Retina (tissue), 1 donor: ENCODE measurements around the gene PYCARD.
"Not testable (repeated sequence)": the region's sequence is repeated elsewhere in the genome, so short reads cannot be mapped to it uniquely, and the experiment has no call there.

ENCODE experiments used
- DNase-seq: peaks from one replicate; pipeline ENCODE4 v3.0.0-alpha.2; 2016

PYCARD gene

GRCh38 chr16:31214708-31215286 is 12.2 kb upstream of the PYCARD start:
- peak; percentile 77 for DNase-seq

GRCh38 chr16:31213877-31214707 is 11.5 kb upstream of the PYCARD start, which contains the start of gene TRIM72:
TSS of gene TRIM72 (plus strand) at chr16:31214119. CDS start at chr16:31214739, 620 bp downstream.
- no peak for DNase-seq

DNA sequence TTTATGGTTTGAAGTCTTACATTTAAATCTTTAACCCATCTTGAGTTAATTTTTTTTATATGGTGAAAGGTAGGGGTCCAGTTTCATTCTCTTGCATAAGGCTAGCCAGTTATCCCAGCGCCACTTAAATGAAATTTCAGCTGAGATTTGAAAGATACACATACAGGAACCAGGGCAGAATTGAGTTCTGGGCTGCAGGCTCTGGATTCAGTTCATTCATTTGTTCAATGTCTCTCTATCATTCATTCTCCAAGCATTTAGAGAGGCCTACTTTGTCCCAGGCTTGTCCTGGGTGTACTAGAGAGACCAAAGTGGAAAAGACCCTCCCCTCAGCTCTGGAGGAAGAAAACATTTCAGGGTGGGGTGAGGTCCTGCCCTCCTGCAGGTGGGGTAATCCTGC is 10.8 kb upstream of the PYCARD start:
- DNase-seq: no peak

- no peak for DNase-seq
Measured at GRCh38 chr16:31206776-31207175, 4.2 kb upstream of the PYCARD start.

DNA sequence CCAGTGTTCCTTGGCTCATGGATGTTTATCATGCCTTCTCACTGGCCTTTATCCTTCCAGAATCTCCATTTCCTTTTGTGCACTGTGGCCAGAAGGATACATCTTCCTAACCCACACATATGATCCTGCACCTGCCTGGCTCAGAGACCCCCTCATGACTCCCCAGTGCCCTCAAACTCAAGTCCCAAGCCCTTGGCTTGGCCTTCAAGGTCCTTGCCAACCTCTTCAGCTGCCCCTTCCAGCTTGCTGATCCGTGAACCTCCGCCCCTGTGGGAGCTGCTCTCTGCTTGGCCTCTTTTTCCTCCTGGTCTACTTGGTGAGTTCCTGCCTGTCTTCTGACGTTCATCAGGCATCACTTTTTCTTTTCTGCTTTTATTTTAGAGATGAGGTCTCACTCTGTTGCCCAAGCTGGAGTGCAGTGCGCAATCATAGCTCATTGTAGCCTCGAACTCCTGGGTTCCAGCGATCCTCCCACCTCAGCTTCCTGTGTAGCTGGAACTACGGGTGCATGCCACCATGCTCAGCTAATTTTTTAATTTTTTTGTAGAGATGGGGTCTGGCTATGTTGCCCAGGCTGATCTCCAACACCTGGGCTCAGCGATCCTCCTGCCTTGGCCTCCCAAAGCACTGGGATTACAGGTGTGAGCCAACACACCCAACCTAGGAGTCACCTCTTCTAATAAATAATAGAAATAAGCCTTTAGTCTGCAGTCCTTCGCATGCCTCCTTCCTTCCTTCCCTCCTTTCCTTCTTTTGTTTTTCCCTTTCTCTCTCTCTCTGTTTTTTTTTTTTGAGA is 2.5 kb upstream of the PYCARD start:
- no peak for DNase-seq

GRCh38 chr16:31201582-31202413 is 762 bp downstream of the PYCARD start:
- peak; percentile 31 for DNase-seq

DNA sequence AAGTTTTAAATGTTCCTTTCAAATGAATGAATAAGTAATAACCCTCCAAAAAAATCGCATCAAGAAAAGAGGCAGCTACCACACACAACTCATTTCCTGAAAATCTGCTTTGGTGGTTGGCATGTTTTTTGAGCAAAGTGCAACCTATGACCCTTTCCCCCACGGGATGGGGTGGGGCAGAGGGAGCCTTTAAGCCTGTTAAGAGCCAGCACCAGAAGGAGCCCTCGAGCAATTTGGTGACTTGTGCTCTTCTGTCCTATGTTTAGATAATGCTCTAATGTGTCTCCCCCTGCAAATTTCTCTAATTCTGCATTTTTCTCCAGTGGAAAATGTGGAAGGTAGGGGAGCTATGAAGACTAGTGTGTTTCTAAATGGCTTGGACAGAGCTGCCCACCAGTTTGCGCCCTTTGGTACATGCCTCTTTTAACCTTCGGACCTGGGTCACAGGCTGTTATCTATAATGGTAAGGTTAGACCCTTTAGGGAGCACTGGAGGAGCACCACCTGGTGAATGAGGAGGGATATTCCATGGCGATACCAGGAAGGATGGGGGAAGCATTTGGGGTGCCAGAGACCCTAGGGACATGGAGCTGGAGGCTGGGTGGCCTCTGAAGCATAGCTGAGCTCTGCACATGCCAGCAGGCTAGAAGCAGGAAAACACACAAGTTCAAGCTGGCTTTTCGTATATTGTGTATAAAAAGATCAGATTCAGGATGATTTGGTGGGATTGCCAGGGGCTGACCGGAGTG is 1.6 kb downstream of the PYCARD start:
- DNase-seq: no peak

GRCh38 chr16:31200111-31200510 is 2.4 kb downstream of the PYCARD start:
- not testable (repeated sequence) for DNase-seq

GRCh38 chr16:31199430-31200041 is 3.0 kb downstream of the PYCARD start:
- DNase-seq: no peak

DNA sequence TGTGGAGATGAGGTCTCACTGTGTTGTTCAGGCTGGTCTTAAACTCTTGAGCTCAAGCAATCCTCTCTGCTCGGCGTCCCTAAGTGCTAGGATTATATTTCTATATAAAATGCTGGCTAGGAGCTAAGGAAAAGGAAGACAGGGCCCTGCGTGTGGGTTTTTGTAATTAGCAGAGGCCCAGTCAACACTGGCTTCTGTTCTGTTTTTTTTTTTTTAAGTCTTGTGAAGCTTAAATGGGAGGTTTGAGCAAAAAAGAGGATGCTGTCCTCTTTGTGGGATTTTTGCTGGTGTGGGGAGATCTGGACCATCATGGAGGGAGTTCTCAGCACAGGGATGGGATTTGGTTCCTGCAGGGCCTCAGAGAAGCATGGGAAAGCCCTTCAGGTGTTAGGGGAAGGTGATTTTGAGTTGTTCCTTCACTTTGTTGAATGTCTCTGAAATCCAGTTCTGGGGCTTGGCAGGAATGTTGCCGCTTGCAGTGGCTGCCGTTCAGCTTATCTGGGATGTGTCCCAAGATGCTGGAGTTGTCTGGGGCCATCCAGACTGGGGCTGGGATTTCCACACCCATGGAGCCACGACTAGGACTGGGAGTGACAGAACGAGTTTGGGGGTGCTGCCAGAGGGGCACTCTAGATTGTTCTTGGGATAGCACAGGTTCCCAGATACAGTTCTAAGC is 4.2 kb downstream of the PYCARD start:
- no peak for DNase-seq

- no peak for DNase-seq
Measured at GRCh38 chr16:31196324-31197088, 6.1 kb downstream of the PYCARD start.

DNA sequence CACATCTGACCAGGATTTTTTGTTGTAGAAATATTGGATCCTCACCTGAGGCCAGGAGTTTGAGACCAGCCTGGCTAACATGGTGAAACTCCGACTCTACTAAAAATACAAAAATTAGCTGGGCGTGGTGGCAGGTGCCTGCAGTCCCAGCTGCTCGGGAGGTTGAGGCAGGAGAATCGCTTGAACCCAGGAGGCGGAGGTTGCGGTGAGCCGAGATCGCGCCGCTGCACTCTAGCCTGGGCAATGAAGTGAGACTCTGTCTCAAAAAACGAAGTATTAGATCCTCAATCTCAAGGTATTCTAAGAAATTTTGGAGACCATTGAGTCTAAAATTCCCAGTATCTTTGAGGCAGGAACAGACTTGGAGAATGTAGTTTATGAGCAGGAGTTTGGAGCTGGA is 6.7 kb downstream of the PYCARD start:
- not testable (repeated sequence) for DNase-seq

GRCh38 chr16:31194898-31195297 is 7.7 kb downstream of the PYCARD start:
- DNase-seq: no peak

DNA sequence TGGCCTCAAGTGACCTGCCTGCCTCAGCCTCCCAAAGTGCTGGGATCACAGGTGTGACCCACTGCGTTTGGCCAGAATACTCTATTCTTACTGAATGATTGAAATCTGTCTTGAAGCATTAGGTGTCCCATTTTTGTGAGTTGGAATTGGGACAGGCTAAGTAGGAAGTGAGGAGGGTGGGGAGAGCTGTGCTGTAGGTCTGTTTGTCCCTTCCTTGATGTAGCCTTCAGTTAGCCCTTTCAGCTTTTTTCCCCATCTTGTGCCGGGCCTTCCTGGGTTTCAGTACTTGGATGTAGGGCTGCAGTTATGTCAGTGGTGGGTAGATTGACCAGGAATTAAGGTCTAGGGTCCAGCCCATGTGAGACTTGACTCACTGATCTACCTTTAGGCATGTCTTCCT is 8.7 kb downstream of the PYCARD start:
- no peak for DNase-seq

GRCh38 chr16:31192856-31193642 is 9.5 kb downstream of the PYCARD start:
- no peak for DNase-seq

- DNase-seq: no peak
Measured at GRCh38 chr16:31191697-31192428, 10.7 kb downstream of the PYCARD start.

DNA sequence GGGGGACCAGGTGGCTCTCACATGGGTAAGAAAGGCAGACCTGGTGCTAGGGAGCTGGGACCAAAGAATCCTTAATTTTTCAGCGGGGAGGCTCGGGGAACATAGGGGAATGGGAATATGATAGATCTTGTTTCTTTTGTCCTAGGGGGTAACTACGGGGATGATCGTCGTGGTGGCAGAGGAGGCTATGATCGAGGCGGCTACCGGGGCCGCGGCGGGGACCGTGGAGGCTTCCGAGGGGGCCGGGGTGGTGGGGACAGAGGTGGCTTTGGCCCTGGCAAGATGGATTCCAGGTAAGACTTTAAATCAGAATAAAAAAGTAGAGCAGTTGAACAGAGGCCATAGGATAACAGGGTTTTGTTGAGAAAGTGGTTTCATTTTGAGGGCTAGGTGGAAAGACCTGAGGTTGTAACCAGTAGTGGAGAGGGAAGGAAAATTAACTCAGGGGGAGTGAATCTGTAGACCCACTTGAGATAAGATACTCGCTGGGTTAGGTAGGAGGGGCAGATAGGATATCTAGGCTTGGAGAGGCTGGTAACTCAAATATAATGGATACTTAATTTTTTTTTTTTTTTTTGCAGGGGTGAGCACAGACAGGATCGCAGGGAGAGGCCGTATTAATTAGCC is 11.6 kb downstream of the PYCARD start:
- DNase-seq: no peak

DNA sequence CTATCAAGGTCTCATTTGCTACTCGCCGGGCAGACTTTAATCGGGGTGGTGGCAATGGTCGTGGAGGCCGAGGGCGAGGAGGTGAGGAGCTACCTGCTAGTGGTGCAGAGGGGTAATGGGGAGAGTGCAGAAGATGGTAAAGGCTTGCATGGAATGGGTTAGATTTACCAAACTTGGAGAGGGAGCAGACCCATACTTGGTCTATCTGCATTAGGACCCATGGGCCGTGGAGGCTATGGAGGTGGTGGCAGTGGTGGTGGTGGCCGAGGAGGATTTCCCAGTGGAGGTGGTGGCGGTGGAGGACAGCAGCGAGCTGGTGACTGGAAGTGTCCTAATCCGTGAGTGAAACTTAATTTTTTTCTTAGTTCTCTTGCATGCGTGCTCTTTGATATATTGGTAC is 12.5 kb downstream of the PYCARD start:
- DNase-seq: no peak
